Right lobe of liver (tissue), 4 donors: ENCODE measurements around the gene CLASP2.

Experiments
- POLR2A ChIP-seq: fragments of 450-650 bp; IDR thresholded peaks from one replicate; pipeline ENCODE4 v1.6.1; 2017; ENCODE audit warnings: antibody characterized with exemption, mild to moderate bottlenecking
- TF ChIP-seq, protein P1 (sequence below), 4 donors: fragments of 200-600 bp in 3 of 4; fragments of 450-650 bp in 1 of 4; IDR thresholded peaks; one replicate each; pipeline versions ENCODE4 v1.5.1 to v1.8.0; 2016 to 2022; ENCODE audit warnings: antibody characterized with exemption in 4 of 4, mild to moderate bottlenecking in 2 of 4
- donor health status: DM: no; HTN: no; CAD: no.
- donor health status: DM: no; HTN: no; CAD: no.
- donor health status: DM: no; HTN: yes; CAD: no.

DNA sequence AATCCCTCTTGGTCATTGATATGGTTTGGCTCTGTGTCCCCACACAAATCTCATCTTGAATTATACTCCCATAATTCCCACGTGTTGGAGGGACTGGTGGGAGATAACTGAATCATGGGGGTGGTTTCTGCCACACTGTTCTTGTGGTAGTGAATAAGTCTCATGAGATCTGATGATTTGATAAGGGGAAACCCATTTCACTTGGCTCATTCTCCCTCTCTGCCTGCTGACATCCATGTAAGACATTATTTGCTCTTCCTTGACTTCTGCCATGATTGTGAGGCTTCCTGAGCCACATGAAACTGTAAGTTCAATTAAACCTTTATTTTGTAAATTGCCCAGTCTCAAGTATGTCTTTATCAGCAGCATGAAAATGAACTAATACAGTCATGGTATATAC is 171.0 kb downstream of the CLASP2 start:
- TF ChIP-seq, protein P1, sequence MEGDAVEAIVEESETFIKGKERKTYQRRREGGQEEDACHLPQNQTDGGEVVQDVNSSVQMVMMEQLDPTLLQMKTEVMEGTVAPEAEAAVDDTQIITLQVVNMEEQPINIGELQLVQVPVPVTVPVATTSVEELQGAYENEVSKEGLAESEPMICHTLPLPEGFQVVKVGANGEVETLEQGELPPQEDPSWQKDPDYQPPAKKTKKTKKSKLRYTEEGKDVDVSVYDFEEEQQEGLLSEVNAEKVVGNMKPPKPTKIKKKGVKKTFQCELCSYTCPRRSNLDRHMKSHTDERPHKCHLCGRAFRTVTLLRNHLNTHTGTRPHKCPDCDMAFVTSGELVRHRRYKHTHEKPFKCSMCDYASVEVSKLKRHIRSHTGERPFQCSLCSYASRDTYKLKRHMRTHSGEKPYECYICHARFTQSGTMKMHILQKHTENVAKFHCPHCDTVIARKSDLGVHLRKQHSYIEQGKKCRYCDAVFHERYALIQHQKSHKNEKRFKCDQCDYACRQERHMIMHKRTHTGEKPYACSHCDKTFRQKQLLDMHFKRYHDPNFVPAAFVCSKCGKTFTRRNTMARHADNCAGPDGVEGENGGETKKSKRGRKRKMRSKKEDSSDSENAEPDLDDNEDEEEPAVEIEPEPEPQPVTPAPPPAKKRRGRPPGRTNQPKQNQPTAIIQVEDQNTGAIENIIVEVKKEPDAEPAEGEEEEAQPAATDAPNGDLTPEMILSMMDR (IDR thresholded peaks at IDR 0.05): no peak
- no peak for TF ChIP-seq POLR2A
